ENCODE results near the gene PCBP3.

PCBP3 gene

GRCh38 chr21:45823100-45823681, 179.7 kb downstream of the PCBP3 start:
- DNase-seq (ENCODE audit: low read depth) = no peak
- TF ChIP-seq CTCF (IDR thresholded peaks at IDR 0.05; ENCODE audit: low read depth, low read length) = no peak
- TF ChIP-seq MYC (IDR thresholded peaks at IDR 0.05; ENCODE audit: low read depth, low read length) = no peak
- no peak overlapping the region for H3K4me3 ChIP-seq (ENCODE audit: low read depth, low read length)

GRCh38 chr21:45824546-45825215, 181.2 kb downstream of the PCBP3 start:
- H3K4me3 ChIP-seq (ENCODE audit: low read depth, low read length) = no peak overlapping the region
- no peak for DNase-seq (ENCODE audit: low read depth)
- TF ChIP-seq CTCF (IDR thresholded peaks at IDR 0.05; ENCODE audit: low read depth, low read length) = no peak
- TF ChIP-seq MYC (IDR thresholded peaks at IDR 0.05; ENCODE audit: low read depth, low read length) = no peak
- TF ChIP-seq MAX (IDR thresholded peaks at IDR 0.05; ENCODE audit: low read depth, low read length) = no peak
- TF ChIP-seq POLR2A (IDR thresholded peaks at IDR 0.05; ENCODE audit: extremely low read depth, insufficient read length) = no peak

- no peak overlapping the region for H3K4me3 ChIP-seq (ENCODE audit: low read depth, low read length)
- TF ChIP-seq MYC (IDR thresholded peaks at IDR 0.05; ENCODE audit: low read depth, low read length) (no peak), POLR2A (IDR thresholded peaks at IDR 0.05; ENCODE audit: extremely low read depth, insufficient read length) (no peak), CTCF (IDR thresholded peaks at IDR 0.05; ENCODE audit: low read depth, low read length) (no peak)
- DNase-seq (ENCODE audit: low read depth) = no peak
Measured at GRCh38 chr21:45825219-45825618, 181.7 kb downstream of the PCBP3 start.

- TF ChIP-seq MAX (IDR thresholded peaks at IDR 0.05; ENCODE audit: low read depth, low read length) (no peak), MYC (IDR thresholded peaks at IDR 0.05; ENCODE audit: low read depth, low read length) (no peak), POLR2A (IDR thresholded peaks at IDR 0.05; ENCODE audit: extremely low read depth, insufficient read length) (no peak), CTCF (IDR thresholded peaks at IDR 0.05; ENCODE audit: low read depth, low read length) (no peak)
Measured at GRCh38 chr21:45826676-45827301, 183.3 kb downstream of the PCBP3 start.

GRCh38 chr21:45827302-45827692, 183.8 kb downstream of the PCBP3 start:
- TF ChIP-seq POLR2A (IDR thresholded peaks at IDR 0.05; ENCODE audit: extremely low read depth, insufficient read length) (no peak), MYC (IDR thresholded peaks at IDR 0.05; ENCODE audit: low read depth, low read length) (no peak), CTCF (IDR thresholded peaks at IDR 0.05; ENCODE audit: low read depth, low read length) (no peak), MAX (IDR thresholded peaks at IDR 0.05; ENCODE audit: low read depth, low read length) (no peak)
- H3K4me3 ChIP-seq (ENCODE audit: low read depth, low read length) = no peak overlapping the region
- no peak for DNase-seq (ENCODE audit: low read depth)

More at GRCh38 chr21:45826676-45827301, 183.3 kb downstream of the PCBP3 start:
- no peak for DNase-seq (ENCODE audit: low read depth)
- H3K4me3 ChIP-seq (ENCODE audit: low read depth, low read length) = no peak overlapping the region
